B cell (primary cell): Measurements from ENCODE around the gene GALR2. TPM values are rescaled to one million over a fixed set of nuclear protein-coding genes. Genes with fewer than 3 reads are reported as not detected.

Source experiments
- ATAC-seq: fragments of 200-7000 bp; cut with Tn5 transposase; one replicate; pipeline ENCODE4 v1.10.0; 2021; ENCODE audit warnings: low read depth, mild to moderate bottlenecking, moderate number of reproducible peaks, moderate library complexity
- CTCF ChIA-PET: fragments of 350-600 bp; sonication (Branson Sonifier 250); formaldehyde crosslinking; loops from one replicate; lab custom pipeline; 2021; ENCODE audit warnings: antibody characterized with exemption, inconsistent platforms; lab: Charles Lee
- POLR2A ChIA-PET: fragments of 350-600 bp; sonication (Branson Sonifier 250); formaldehyde crosslinking; loops from one replicate; lab custom pipeline; 2021; ENCODE audit warnings: antibody characterized with exemption; lab: Charles Lee
- DNase-seq: peaks from one replicate; pipeline ENCODE4 v3.0.0; 2013
- H2AFZ ChIP-seq: 2 replicates; pipeline ENCODE4 v1.6.1; 2012; ENCODE audit warnings: mild to moderate bottlenecking, low read depth, low read length; ENCODE audit not compliant: insufficient read depth, poor library complexity, severe bottlenecking
- H3K27ac ChIP-seq, 2 donors: 1 replicate in 1 of 2; 2 replicates in 1 of 2; pipeline ENCODE4 v1.5.1; 2012 to 2013; ENCODE audit warnings: low read length in 2 of 2, mild to moderate bottlenecking in 2 of 2, moderate library complexity in 1 of 2
- H3K27me3 ChIP-seq, 4 experiments: fragments of 200-600 bp in 1 of 4; sonication (generic) in 1 of 4; replicated peaks in 1 of 4; 1 replicate in 2 of 4; 2 replicates in 2 of 4; pipeline versions ENCODE4 v1.6.1 to v1.7.0; 2013 to 2016; ENCODE audit warnings: low read length in 3 of 4, mild to moderate bottlenecking in 2 of 4, mixed read lengths in 1 of 4, moderate library complexity in 1 of 4; ENCODE audit not compliant: insufficient read depth in 4 of 4, control insufficient read depth in 3 of 4; ENCODE audit errors: control extremely low read depth in 1 of 4
- H3K36me3 ChIP-seq, 2 experiments: replicated peaks in 1 of 2; 1 replicate in 1 of 2; 2 replicates in 1 of 2; pipeline versions ENCODE4 v1.6.1 to v1.7.1; 2013; ENCODE audit warnings: low read length in 1 of 2; ENCODE audit not compliant: insufficient read depth in 2 of 2, control insufficient read depth in 1 of 2; ENCODE audit errors: control extremely low read depth in 1 of 2, extremely low read depth in 1 of 2
- H3K4me1 ChIP-seq, 2 donors: fragments of 200-600 bp in 1 of 2; sonication (generic) in 1 of 2; 1 replicate in 1 of 2; 2 replicates in 1 of 2; pipeline versions ENCODE4 v1.5.1 to v1.6.1; 2013 to 2017; ENCODE audit warnings: low read length in 2 of 2; ENCODE audit not compliant: control insufficient read depth in 2 of 2, insufficient read depth in 2 of 2
- H3K4me2 ChIP-seq: replicated peaks from 2 replicates; pipeline ENCODE3; 2012; ENCODE audit warnings: mild to moderate bottlenecking, low read depth, low read length; ENCODE audit not compliant: poor library complexity, severe bottlenecking
- H3K4me3 ChIP-seq, 5 experiments: fragments of 200-600 bp in 1 of 5; sonication (generic) in 1 of 5; 1 replicate in 3 of 5; 2 replicates in 2 of 5; pipeline versions ENCODE4 v1.5.1 to v1.7.0; 2011 to 2016; ENCODE audit warnings: low read length in 4 of 5, mild to moderate bottlenecking in 4 of 5, low read depth in 2 of 5, control low read depth in 1 of 5, moderate library complexity in 1 of 5; ENCODE audit not compliant: insufficient read depth in 1 of 5; ENCODE audit errors: control extremely low read depth in 1 of 5, extremely low read depth in 1 of 5
- H3K79me2 ChIP-seq: fragments of 200-600 bp; sonication (generic); one replicate; pipeline ENCODE4 v1.6.0; 2016; ENCODE audit warnings: low read length; ENCODE audit not compliant: control insufficient read depth, insufficient read depth
- H3K9ac ChIP-seq: fragments of 200-600 bp; sonication (generic); 2 replicates; pipeline ENCODE4 v1.6.1; 2017; ENCODE audit warnings: mild to moderate bottlenecking, low read length, moderate library complexity
- H3K9me3 ChIP-seq, 3 donors: one replicate each; pipeline versions ENCODE4 v1.6.1 to v1.7.1; 2013; ENCODE audit warnings: low read length in 2 of 3; ENCODE audit not compliant: control insufficient read depth in 2 of 3, insufficient read depth in 1 of 3; ENCODE audit errors: control extremely low read depth in 1 of 3
- H4K20me1 ChIP-seq: 2 replicates; pipeline ENCODE4 v1.6.0; 2012; ENCODE audit warnings: mild to moderate bottlenecking, low read length; ENCODE audit not compliant: insufficient read depth, control insufficient read depth, poor library complexity, severe bottlenecking
- H3K27ac Mint-ChIP-seq: one replicate; pipeline ENCODE4 v1.8.0; 2021; ENCODE audit warnings: mixed read lengths
- H3K27me3 Mint-ChIP-seq: one replicate; pipeline ENCODE4 v1.8.0; 2021; ENCODE audit warnings: mixed read lengths
- H3K4me1 Mint-ChIP-seq: one replicate; pipeline ENCODE4 v1.8.0; 2021; ENCODE audit warnings: mixed read lengths
- H3K4me3 Mint-ChIP-seq: one replicate; pipeline ENCODE4 v1.8.0; 2021; ENCODE audit warnings: mixed read lengths
- H3K9me3 Mint-ChIP-seq: one replicate; pipeline ENCODE4 v1.8.0; 2022; ENCODE audit warnings: mixed read lengths; ENCODE audit not compliant: insufficient read depth
- EZH2 ChIP-seq: IDR thresholded peaks from 2 replicates; pipeline ENCODE4 v1.6.1; 2012; ENCODE audit warnings: borderline replicate concordance, low read depth, mild to moderate bottlenecking, moderate library complexity, low read length; ENCODE audit not compliant: insufficient read depth, poor library complexity, severe bottlenecking
- WGBS: methylation state at CpG from one replicate; pipeline ENCODE4 v1.1.5; 2013; ENCODE audit warnings: missing lambda C conversion rate; ENCODE audit not compliant: insufficient coverage; 5-methylcytosine and 5-hydroxymethylcytosine counted together
- intact Hi-C: fragments of 100-400 bp; cut with micrococcal nuclease; formaldehyde crosslinking; loops from one replicate; pipeline ENCODE4 v1.10.0; 2022
- polyA plus RNA-seq: library from polyadenylated mRNA; depleted of rRNA; stranded (reverse); fragments of >200 nt; gene quantifications from 2 replicates; pipeline ENCODE4 v1.2.3, GENCODE V29; 2012
- total RNA-seq, 2 donors: library from RNA; stranded (reverse); fragments of 120-200 nt in 1 of 2; gene quantifications; 1 replicate in 1 of 2; 2 replicates in 1 of 2; pipeline versions ENCODE4 v1.2.3 to v1.2.4, GENCODE V29; 2013 to 2022
- TF ChIP-seq, protein P1 (sequence below): fragments of 200-600 bp; IDR thresholded peaks from one replicate; pipeline ENCODE4 v1.8.0; 2022; ENCODE audit warnings: antibody characterized with exemption, mild to moderate bottlenecking

GALR2 gene
- total and polyA plus RNA-seq, 2 donors (not counting 1 experiment from before 2014, with no cell fraction given): 0.42 to 1.2 TPM

DNA sequence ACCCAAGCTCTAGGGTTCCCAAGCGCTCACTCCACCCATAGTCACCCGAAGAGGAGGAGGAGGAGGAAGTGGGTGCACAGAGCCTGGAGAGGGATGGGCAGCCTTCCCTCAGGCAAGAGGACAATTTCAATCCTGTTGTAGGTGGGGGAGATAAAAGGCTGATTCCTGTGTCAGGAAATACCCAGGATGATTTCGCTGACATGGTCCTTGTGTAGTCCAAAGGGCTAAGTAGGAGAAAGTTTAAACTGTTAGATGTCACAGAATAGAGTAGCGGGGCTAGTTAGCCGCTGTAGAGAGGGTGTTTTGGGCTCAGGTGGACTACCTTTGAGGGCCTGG is 30.3 kb downstream of the GALR2 start:
- peaks cover 17% of the 10 kb centered on the region for H3K79me2 ChIP-seq
- peaks cover 0 to 21% of the 10 kb centered on the region in 2 experiments for H3K36me3 ChIP-seq
- DNase-seq (peak; percentile 20), ATAC-seq (no peak)
- peaks cover 11 to 22% of the 10 kb centered on the region in 2 donors for H3K4me1 ChIP-seq
- WGBS: 100% methylated on average over 1 of the region's 5 CpGs
- H4K20me1 ChIP-seq: no peaks in the 10 kb centered on the region
- H3K4me3 ChIP-seq: no peak overlapping the region
- TF ChIP-seq EZH2: no peak
- TF ChIP-seq, protein P1, sequence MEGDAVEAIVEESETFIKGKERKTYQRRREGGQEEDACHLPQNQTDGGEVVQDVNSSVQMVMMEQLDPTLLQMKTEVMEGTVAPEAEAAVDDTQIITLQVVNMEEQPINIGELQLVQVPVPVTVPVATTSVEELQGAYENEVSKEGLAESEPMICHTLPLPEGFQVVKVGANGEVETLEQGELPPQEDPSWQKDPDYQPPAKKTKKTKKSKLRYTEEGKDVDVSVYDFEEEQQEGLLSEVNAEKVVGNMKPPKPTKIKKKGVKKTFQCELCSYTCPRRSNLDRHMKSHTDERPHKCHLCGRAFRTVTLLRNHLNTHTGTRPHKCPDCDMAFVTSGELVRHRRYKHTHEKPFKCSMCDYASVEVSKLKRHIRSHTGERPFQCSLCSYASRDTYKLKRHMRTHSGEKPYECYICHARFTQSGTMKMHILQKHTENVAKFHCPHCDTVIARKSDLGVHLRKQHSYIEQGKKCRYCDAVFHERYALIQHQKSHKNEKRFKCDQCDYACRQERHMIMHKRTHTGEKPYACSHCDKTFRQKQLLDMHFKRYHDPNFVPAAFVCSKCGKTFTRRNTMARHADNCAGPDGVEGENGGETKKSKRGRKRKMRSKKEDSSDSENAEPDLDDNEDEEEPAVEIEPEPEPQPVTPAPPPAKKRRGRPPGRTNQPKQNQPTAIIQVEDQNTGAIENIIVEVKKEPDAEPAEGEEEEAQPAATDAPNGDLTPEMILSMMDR: no peak
- no peaks in the 10 kb centered on the region for H3K9me3 ChIP-seq
- H3K27me3 Mint-ChIP-seq: no peaks in the 10 kb centered on the region
- intact Hi-C loops: loop anchor here (5.0 kb wide), 1 partner anchor 248 kb away; the partner anchor contains the start of gene WBP2
- no peak overlapping the region for H3K4me2 ChIP-seq
- no peaks in the 10 kb centered on the region for H3K9me3 Mint-ChIP-seq
- POLR2A ChIA-PET: interaction anchor here (0.6 to 1.1 kb wide), 2 partner anchors 30 to 1111 kb away, joined by 4 to 5 read pairs; partner anchors contain the start of gene GALR2
- H3K9ac ChIP-seq: no peak overlapping the region
- CTCF ChIA-PET: interaction anchor here (1.3 to 2.5 kb wide), 2 partner anchors 26 to 175 kb away, joined by 3 to 11 read pairs; partner anchors contain the start of gene ZACN
- H3K27ac ChIP-seq: no peak overlapping the region
- H2AFZ ChIP-seq: peak overlapping the region; percentile 97
- peak overlapping the region; percentile 97 for H3K4me3 Mint-ChIP-seq
- peaks cover 21% of the 10 kb centered on the region for H3K4me1 Mint-ChIP-seq
- no peaks in the 10 kb centered on the region for H3K27me3 ChIP-seq
- H3K27ac Mint-ChIP-seq: peak overlapping the region; percentile 97

DNA sequence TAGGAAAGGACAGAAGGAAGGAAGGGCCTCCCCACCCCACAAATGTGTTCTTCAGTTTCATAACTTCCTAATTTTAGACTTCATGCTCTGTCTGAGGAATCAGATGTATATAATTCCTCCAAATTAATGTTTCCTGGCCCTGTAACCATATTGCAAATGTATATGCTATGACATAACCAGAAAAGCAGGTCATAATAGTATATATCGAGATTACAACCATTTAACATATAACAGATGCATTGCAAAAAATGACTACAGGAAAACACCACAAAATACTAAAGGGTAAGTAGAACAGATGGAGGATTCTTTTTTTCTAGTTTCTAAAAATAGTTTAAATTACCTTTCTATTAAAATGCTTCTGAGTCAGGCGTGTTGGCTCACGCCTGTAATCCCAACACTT is 32.1 kb downstream of the GALR2 start:
- H3K9ac ChIP-seq: no peak overlapping the region
- no peak overlapping the region for H3K4me3 ChIP-seq
- Mint-ChIP-seq H3K4me3 (peak overlapping the region; percentile 16), H3K9me3 (no peaks in the 10 kb centered on the region), H3K4me1 (peaks cover 16% of the 10 kb centered on the region), H3K27me3 (no peaks in the 10 kb centered on the region), H3K27ac (no peak overlapping the region)
- no peaks in the 10 kb centered on the region for H3K27me3 ChIP-seq
- H3K79me2 ChIP-seq: peaks cover 17% of the 10 kb centered on the region
- H2AFZ ChIP-seq: peak overlapping the region; percentile 58
- POLR2A ChIA-PET: interaction anchor here (0.5 kb wide), 1 partner anchor 251 kb away, joined by 7 read pairs; the partner anchor contains the start of gene WBP2
- no peaks in the 10 kb centered on the region for H4K20me1 ChIP-seq
- CTCF ChIA-PET: interaction anchor here (0.7 to 1.5 kb wide), 3 partner anchors 12 to 191 kb away, joined by 3 to 6 read pairs (median 5); no protein-coding TSS in a partner anchor
- H3K4me2 ChIP-seq: no peak overlapping the region
- peaks cover 11 to 22% of the 10 kb centered on the region in 2 donors for H3K4me1 ChIP-seq
- no peaks in the 10 kb centered on the region for H3K9me3 ChIP-seq
- ATAC-seq (no peak), DNase-seq (no peak)
- intact Hi-C loops: no loop called here
- H3K36me3 ChIP-seq: peaks cover 0 to 7% of the 10 kb centered on the region in 2 experiments
- WGBS: no CpG with 5 or more reads among the region's 3 CpGs
- no peak for TF ChIP-seq EZH2
- TF ChIP-seq, protein P1: no peak
- no peak overlapping the region for H3K27ac ChIP-seq
